22Rv1 (cell line): ENCODE results near the gene HSPA1A.
"Not testable (repeated sequence)": the region's sequence is repeated elsewhere in the genome, so short reads cannot be mapped to it uniquely, and the experiment has no call there.

Experiments
- H3K27ac ChIP-seq: fragments of 450-650 bp; 2 replicates; pipeline ENCODE4 v1.5.1; 2017
- ZFX ChIP-seq: fragments of 450-650 bp; IDR thresholded peaks from 2 replicates; pipeline ENCODE4 v1.6.1; 2017; ENCODE audit warnings: antibody characterized with exemption, borderline replicate concordance
- TF ChIP-seq, protein P1 (sequence below): fragments of 450-650 bp; IDR thresholded peaks from 2 replicates; pipeline ENCODE4 v1.5.1; 2017; ENCODE audit warnings: mild to moderate bottlenecking

Gene HSPA1A

DNA sequence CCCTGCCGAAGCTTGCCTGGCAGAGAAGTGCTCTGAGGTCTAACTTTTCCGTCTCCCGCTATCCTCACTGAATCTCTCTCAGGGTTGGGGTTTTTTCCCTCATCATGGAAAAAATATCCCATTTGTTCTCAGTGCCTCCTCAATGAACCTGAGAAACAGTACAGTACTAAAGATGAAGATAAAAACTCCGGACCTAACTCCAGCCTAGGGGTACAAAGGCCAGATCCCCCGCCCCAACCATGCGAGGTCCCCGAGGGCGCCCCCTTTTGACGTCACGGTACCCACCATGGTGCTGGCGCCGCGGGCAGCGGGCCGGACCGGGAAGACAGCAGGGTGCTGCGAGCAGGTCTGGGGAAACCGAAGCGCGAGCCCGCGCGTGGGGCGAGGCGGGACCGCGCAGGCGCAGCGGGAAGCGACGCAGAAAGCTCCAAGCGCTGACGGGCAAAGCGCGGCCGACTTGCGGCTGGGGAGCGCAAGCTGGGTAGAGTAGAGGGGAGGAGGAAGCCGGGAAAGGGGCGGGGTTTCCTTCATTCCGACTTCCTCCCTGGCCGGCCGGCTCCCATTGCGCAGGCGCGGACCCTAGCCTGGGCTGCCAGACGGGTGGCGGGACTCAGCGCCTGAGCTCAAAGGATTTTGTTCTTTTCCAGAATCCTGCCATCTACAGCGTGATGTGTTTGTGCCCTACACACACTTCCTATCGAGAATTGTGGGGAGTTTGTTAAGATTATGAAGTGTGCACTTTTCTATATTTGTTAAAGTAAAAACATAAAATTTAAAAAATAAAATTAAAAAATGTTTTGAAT is 8.7 kb upstream of the HSPA1A start, which contains the start of gene LSM2:
Gene LSM2, minus strand, starts transcription at position 497 of the 803 bp plus-strand sequence. Its CDS starts 209 bp downstream, at position 288.
- peak within 1 kb of the TSS; percentile 81 for H3K27ac ChIP-seq
- TF ChIP-seq, protein P1, sequence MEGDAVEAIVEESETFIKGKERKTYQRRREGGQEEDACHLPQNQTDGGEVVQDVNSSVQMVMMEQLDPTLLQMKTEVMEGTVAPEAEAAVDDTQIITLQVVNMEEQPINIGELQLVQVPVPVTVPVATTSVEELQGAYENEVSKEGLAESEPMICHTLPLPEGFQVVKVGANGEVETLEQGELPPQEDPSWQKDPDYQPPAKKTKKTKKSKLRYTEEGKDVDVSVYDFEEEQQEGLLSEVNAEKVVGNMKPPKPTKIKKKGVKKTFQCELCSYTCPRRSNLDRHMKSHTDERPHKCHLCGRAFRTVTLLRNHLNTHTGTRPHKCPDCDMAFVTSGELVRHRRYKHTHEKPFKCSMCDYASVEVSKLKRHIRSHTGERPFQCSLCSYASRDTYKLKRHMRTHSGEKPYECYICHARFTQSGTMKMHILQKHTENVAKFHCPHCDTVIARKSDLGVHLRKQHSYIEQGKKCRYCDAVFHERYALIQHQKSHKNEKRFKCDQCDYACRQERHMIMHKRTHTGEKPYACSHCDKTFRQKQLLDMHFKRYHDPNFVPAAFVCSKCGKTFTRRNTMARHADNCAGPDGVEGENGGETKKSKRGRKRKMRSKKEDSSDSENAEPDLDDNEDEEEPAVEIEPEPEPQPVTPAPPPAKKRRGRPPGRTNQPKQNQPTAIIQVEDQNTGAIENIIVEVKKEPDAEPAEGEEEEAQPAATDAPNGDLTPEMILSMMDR = peak; percentile 12; the same call in 1 of the 2 replicates
- no peak for TF ChIP-seq ZFX

DNA sequence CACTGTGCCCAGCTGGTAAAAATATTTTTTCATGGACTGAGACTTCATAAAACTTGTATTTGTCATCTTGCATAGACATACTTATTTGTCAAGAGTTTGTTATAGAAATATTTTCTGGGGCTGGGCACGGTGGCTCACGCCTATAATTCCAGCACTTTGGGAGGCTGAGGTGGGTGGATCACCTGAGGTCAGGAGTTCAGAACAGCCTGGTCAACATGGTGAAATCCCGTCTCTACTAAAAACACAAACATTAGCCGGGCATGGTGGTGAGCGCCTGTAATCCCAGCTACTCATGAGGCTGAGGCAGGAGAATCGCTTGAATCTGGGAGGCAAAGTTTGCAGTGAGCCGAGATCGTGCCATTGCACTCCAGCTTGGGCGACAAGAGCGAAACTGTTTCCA is 6.7 kb upstream of the HSPA1A start:
- not testable (repeated sequence) for H3K27ac ChIP-seq

DNA sequence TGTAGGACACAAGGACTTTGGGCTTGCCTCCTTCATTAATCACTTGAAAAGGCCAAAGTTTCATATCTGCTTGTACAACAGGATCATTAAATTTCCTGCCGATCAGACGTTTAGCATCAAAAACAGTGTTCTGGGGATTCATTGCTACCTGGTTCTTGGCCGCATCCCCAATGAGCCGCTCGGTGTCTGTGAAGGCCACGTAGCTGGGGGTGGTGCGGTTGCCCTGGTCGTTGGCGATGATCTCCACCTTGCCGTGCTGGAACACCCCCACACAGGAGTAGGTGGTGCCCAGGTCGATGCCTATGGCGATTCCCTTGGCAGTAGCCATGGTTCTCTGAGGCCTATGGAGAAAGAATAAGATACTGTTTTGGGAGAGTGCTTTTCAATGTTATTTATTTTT is 3.7 kb upstream of the HSPA1A start:
- no peak overlapping the region for H3K27ac ChIP-seq

DNA sequence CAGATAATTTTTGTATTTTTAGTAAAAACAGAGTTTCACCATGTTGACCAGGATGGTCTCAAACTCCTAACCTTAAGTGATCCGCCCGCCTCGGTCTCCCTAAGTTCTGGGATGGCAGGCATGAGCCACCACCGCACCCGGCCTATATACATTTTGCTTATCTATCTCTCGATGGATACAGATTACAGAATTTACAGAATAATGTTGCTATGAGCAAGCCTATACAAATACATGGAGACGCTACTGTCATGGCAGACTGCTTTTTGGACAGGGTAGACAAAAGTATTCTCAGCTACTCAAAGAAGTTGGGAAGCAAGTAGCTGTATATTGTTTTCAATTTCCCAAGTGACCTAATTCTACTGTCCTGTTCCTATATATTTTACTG is 1.9 kb upstream of the HSPA1A start:
- no peak for TF ChIP-seq ZFX
- TF ChIP-seq, protein P1 = no peak
- peak overlapping the region; percentile 98 for H3K27ac ChIP-seq

More for the DNA sequence above, 3.7 kb upstream of the HSPA1A start:
- no peak for TF ChIP-seq ZFX
- TF ChIP-seq, protein P1 = no peak

DNA sequence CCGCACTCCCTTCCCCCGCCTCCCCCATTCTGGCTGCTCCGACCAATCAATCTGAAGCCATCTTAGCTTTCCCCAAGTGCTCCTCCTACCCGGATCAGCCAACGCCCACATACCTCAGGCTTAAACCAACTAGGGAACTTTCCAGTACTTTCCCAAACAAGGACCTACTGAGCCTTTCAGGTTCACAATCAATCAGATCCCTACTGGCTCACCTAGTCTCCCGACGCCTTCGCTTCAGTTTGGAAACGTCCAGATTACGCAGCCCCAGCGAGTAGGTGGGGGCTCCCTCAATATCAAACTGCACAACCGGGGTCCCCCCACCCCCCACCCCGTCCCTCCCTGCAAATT is 692 bp upstream of the HSPA1A start:
- H3K27ac ChIP-seq = peak overlapping the region; percentile 98
- TF ChIP-seq, protein P1 = no peak
- TF ChIP-seq ZFX = no peak

DNA sequence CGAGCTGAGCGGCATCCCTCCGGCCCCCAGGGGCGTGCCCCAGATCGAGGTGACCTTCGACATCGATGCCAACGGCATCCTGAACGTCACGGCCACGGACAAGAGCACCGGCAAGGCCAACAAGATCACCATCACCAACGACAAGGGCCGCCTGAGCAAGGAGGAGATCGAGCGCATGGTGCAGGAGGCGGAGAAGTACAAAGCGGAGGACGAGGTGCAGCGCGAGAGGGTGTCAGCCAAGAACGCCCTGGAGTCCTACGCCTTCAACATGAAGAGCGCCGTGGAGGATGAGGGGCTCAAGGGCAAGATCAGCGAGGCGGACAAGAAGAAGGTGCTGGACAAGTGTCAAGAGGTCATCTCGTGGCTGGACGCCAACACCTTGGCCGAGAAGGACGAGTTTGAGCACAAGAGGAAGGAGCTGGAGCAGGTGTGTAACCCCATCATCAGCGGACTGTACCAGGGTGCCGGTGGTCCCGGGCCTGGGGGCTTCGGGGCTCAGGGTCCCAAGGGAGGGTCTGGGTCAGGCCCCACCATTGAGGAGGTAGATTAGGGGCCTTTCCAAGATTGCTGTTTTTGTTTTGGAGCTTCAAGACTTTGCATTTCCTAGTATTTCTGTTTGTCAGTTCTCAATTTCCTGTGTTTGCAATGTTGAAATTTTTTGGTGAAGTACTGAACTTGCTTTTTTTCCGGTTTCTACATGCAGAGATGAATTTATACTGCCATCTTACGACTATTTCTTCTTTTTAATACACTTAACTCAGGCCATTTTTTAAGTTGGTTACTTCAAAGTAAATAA is 2.0 kb downstream of the HSPA1A start:
- H3K27ac ChIP-seq = not testable (repeated sequence)

DNA sequence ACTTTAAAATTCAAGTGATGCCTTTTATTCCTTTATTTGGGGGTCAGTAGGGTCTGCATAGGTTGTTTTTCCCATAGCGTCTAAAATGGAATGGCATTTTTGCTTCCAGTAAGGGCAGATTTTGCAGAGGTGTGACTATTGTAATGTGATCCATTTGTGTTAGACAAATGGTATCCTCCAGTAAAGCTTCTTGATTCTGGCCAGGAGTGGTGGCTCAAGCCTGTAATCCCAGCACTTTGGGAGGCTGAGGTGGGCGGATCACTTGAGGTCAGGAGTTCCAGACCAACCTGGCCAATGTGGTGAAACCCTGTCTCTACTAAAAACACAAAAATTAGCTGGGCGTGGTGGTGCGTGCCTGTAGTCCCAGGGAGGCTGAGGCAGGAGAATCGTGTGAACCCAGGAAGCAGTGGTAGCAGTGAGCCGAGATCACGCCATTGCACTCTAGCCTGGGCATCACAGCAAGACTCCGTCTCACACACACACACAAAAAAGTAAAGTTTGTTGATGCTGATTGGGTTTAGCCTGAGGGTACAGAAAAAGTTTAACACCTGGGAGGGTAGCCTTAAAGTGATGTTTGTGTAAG is 2.7 kb downstream of the HSPA1A start:
- not testable (repeated sequence) for H3K27ac ChIP-seq

DNA sequence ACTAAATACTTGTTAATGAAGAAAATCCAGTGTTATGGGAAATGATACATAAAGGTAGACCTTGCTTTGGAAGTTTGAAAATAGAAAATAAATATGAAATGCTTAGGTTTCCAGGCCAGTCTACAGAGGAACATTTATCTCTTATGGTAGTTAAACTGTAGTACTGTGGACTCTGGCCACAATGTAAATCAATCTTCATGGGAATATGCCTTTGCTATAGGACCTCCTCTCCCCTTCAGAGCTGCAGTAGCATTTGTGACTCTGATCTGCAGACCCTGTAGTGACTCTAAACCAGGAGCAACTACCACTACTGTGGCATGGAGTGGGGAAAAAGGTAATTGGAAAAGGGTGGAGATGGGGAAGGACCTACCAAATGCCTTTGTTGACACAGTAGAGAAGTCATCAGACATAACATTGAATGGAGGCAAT is 4.5 kb downstream of the HSPA1A start:
- no peak overlapping the region for H3K27ac ChIP-seq
- no peak for TF ChIP-seq ZFX
- TF ChIP-seq, protein P1 = no peak

DNA sequence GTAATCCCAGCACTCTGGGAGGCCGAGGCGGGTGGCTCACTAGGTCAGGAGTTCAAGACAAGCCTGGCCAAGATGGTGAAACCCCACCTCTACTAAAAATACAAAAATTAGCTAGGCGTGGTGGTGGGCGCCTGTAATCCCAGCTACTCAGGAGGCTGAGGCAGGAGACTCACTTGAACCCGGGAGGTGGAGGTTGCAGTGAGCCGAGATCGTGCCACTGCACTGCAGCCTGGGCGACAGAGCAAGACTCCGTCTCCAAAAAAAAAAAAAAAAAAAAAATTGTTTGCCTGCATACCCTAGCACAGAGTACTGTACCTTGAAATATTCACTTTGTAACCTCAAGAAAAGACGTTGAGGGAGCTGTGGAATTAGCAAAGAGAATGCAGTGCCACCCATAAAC is 5.1 kb downstream of the HSPA1A start:
- not testable (repeated sequence) for H3K27ac ChIP-seq
